Lung (tissue), 12 donors: ENCODE measurements around the gene PHF2. TPM values are rescaled to one million over a fixed set of nuclear protein-coding genes. Genes with fewer than 3 reads are reported as not detected.
"Not testable (repeated sequence)": the region's sequence is repeated elsewhere in the genome, so short reads cannot be mapped to it uniquely, and the experiment has no call there.

Experiments used
- ATAC-seq: fragments of 200-7000 bp; cut with Tn5 transposase; one replicate; pipeline ENCODE4 v1.9.1; 2020; ENCODE audit warnings: moderate number of reproducible peaks; ENCODE audit not compliant: insufficient read depth, low FRiP score
- DNase-seq, 3 donors: peaks; one replicate each; pipeline ENCODE4 v3.0.0-alpha.2; 2013 to 2017
- H3K27ac ChIP-seq, 2 donors: one replicate each; pipeline ENCODE4 v1.5.1; 2013; ENCODE audit warnings: mild to moderate bottlenecking in 2 of 2, moderate library complexity in 2 of 2, control low read depth in 1 of 2, inconsistent platforms in 1 of 2, low read depth in 1 of 2, low read length in 1 of 2
- H3K27me3 ChIP-seq, 3 donors: one replicate each; pipeline ENCODE4 v1.5.1; 2013; ENCODE audit warnings: low read length in 2 of 3; ENCODE audit not compliant: control insufficient read depth in 3 of 3, insufficient read depth in 3 of 3
- H3K36me3 ChIP-seq, 4 donors: one replicate each; pipeline ENCODE4 v1.5.1; 2013; ENCODE audit warnings: low read length in 4 of 4, mild to moderate bottlenecking in 1 of 4, moderate library complexity in 1 of 4; ENCODE audit not compliant: control insufficient read depth in 4 of 4, insufficient read depth in 4 of 4
- H3K4me1 ChIP-seq, 5 donors: one replicate each; pipeline ENCODE4 v1.5.1; 2013; ENCODE audit warnings: low read length in 5 of 5, mild to moderate bottlenecking in 2 of 5, moderate library complexity in 1 of 5; ENCODE audit not compliant: control insufficient read depth in 5 of 5, insufficient read depth in 5 of 5
- H3K4me3 ChIP-seq: one replicate; pipeline ENCODE4 v1.5.1; 2013; ENCODE audit warnings: mild to moderate bottlenecking, control low read depth, moderate library complexity
- H3K9ac ChIP-seq, 2 donors: one replicate each; pipeline ENCODE4 v1.5.1; 2013; ENCODE audit warnings: low read length in 2 of 2, control low read depth in 1 of 2; ENCODE audit not compliant: insufficient read depth in 1 of 2
- H3K9me3 ChIP-seq, 4 donors: one replicate each; pipeline ENCODE4 v1.5.1; 2013; ENCODE audit warnings: low read length in 3 of 4, mild to moderate bottlenecking in 1 of 4, moderate library complexity in 1 of 4; ENCODE audit not compliant: control insufficient read depth in 4 of 4, insufficient read depth in 3 of 4
- CTCF ChIP-seq: IDR thresholded peaks from 2 replicates; pipeline ENCODE4 v1.5.1; 2012; ENCODE audit warnings: mild to moderate bottlenecking; ENCODE audit errors: control extremely low read depth, extremely low read depth
- WGBS, 2 donors: extraction: QIAGEN DNeasy Blood & Tissue Kit; methylation state at CpG; one replicate each; pipeline ENCODE4 v1.1.7; 2013; 5-methylcytosine and 5-hydroxymethylcytosine counted together
- polyA plus RNA-seq, 2 donors: library from polyadenylated mRNA; stranded (reverse); fragments of 200-250 nt; gene quantifications; one replicate each; pipeline ENCODE4 v1.2.1, GENCODE V29; 2013
- total RNA-seq, 2 donors: library from RNA; depleted of rRNA in 1 of 2; stranded (reverse); fragments of >200 nt in 1 of 2; gene quantifications; one replicate each; pipeline ENCODE4 v1.2.1, GENCODE V29; 2014 to 2021
- donor health status: control.
- donor health status: control.
- donor health status: Bipolar disorder and iron deficiency.
- donor health status: healthy.
- donor health status: DM: yes; HTN: yes; CAD: no.

The PHF2 gene
- total and polyA plus RNA-seq, 4 donors = 20.1 to 33.6 (median 30.2) TPM

DNA sequence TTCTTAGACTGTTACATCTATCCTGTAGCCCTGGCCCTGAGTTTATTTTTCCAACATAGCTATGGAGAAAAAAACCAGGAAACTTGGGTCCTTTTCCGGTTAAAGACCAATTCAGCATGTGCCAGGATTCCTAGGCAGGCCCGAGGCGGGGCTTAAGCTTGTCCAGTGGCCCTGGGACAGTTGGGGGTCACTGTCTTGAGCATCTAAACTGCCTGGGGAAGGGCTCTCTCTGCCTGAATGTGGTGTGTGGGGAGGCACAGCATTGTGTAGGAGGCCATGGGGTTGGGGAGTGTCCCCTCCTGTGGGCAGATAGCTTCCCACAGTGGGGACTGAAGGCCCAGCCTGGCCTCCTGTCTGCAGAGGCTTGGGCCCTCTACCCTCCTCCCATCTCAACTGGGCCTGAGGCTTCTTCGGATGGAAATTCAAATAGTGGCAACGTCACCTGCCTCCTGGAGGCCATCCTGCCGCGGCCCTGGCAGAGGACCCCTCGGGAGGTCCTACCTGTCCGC is 88.8 kb downstream of the PHF2 start:
- 94 to 96% methylated on average over 9 of the region's 9 CpGs for whole genome bisulfite sequencing, 2 donors
- ATAC-seq (no peak), DNase-seq (peak in 1 of 3 donors; percentile 6)
- Histone ChIP-seq H3K27me3 (no peaks in the 10 kb centered on the region), H3K4me3 (no peak overlapping the region), H3K9ac (no peak overlapping the region), H3K9me3 (peaks cover 0 to 2% (median 0%) of the 10 kb centered on the region in 4 donors), H3K36me3 (peaks cover 0 to 52% (median 27%) of the 10 kb centered on the region in 4 donors), H3K4me1 (no peaks in the 10 kb centered on the region), H3K27ac (no peak overlapping the region)
- TF ChIP-seq CTCF = no peak

DNA sequence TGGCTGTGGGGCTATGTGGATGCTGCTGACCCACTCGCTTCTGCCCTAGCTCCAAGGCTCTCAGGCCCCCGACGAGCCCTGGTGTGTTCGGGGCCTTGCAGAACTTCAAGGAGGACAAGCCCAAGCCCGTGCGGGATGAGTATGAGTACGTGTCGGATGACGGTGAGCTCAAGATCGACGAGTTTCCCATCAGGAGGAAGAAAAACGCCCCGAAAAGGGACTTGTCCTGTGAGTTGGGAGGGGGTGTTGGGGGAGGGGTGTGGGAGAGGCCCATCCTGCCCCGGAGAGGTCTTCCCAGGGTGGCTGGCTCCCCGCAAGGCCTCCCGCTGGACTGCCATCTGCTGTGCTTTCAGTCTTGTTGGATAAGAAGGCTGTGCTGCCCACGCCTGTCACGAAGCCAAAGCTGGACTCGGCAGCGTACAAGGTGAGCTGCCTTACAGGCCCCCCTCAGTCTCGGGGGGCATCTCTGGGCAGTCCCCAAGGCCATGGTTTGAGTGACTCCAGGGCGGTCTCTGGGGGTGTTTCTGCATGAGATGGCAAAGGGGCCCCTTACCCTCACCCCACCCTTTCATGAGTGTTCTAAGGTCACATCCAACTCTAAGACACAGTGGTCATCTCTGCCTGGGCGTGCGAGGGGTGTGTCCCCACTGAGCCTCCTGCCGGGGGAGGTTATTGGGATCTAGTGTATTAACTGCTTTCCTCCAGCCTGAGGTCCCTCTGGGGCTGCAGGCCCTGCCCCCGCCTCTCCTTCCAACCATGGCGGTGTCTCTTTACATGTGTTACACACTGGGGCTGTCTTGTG is 89.5 kb downstream of the PHF2 start:
- no peak for ATAC-seq
- no peaks in the 10 kb centered on the region for H3K4me1 ChIP-seq
- TF ChIP-seq CTCF = no peak

DNA sequence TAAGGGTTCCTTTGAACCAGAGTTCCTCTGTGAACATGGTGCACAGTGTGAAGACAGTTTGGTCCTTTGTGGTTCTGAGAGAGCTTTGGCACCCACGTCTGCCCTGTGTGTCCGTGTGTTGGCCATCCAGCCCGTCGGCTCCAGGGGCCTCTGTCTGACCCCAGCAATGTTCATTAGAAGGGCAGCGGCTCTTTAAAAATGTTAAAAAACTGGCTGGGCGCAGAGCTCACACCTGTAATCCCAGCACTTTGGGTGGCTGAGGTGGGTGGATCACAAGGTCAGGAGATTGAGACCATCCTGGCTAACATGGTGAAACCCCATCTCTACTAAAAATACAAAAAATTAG is 90.0 kb downstream of the PHF2 start:
- H3K27me3 ChIP-seq, H3K4me3 ChIP-seq, H3K27ac ChIP-seq, H3K4me1 ChIP-seq, H3K9me3 ChIP-seq, H3K9ac ChIP-seq, ATAC-seq: not testable (repeated sequence)
- H3K36me3 ChIP-seq = peaks cover 0 to 49% (median 22%) of the 10 kb centered on the region in 4 donors
- 96% methylated on average over 6 of the region's 6 CpGs for WGBS, 2 donors
- DNase-seq = peak in 1 of 3 donors; percentile 2

More for the DNA sequence above, 89.5 kb downstream of the PHF2 start:
- Histone ChIP-seq H3K27ac (no peak overlapping the region), H3K9me3 (peaks cover 0 to 2% (median 0%) of the 10 kb centered on the region in 4 donors), H3K4me3 (no peak overlapping the region), H3K9ac (no peak overlapping the region), H3K27me3 (no peaks in the 10 kb centered on the region), H3K36me3 (peaks cover 0 to 49% (median 25%) of the 10 kb centered on the region in 4 donors)
- DNase-seq = peak in 1 of 3 donors; percentile 11
- 93 to 96% methylated on average over 26 to 27 of the region's 27 CpGs for WGBS, 2 donors

- no peak for DNase-seq
These were observed 90.6 kb downstream of the PHF2 start for GRCh38 chr9:93667006-93667405.

More at GRCh38 chr9:93667006-93667405, 90.6 kb downstream of the PHF2 start:
- Histone ChIP-seq H3K9ac (no peak overlapping the region), H3K27ac (no peak overlapping the region), H3K4me1 (no peaks in the 10 kb centered on the region), H3K9me3 (peaks cover 0 to 2% (median 0%) of the 10 kb centered on the region in 4 donors), H3K27me3 (no peaks in the 10 kb centered on the region), H3K4me3 (no peak overlapping the region), H3K36me3 (peaks cover 0 to 49% (median 17%) of the 10 kb centered on the region in 4 donors)
- TF ChIP-seq CTCF = no peak
- WGBS, 2 donors = 97% methylated on average over 18 of the region's 18 CpGs
- ATAC-seq = no peak
